Activated T-cell treated with anti-CD3 and anti-CD28 coated beads, Interleukin-2, amount 50 U/mL, for 72 hours (primary cell): ENCODE results near the gene SDR42E2. TPM values are rescaled to one million over a fixed set of nuclear protein-coding genes. Genes with fewer than 3 reads are reported as not detected.

Experiments used
- ATAC-seq, 2 donors: fragments of 150-1000 bp; cut with Tn5 transposase; replicated peaks in 1 of 2; 2 replicates each; pipeline ENCODE4 v1.10.0; 2021; ENCODE audit warnings: moderate library complexity in 2 of 2, mild to moderate bottlenecking in 1 of 2
- DNase-seq, 2 donors: peaks; one replicate each; pipeline ENCODE4 v3.0.0; 2021 to 2022; ENCODE audit warnings: mixed read lengths in 1 of 2
- H3K27ac Mint-ChIP-seq: one replicate; pipeline ENCODE4 v1.8.0; 2022; ENCODE audit warnings: mild to moderate bottlenecking, moderate library complexity, mixed read lengths
- H3K27me3 Mint-ChIP-seq: one replicate; pipeline ENCODE4 v1.8.0; 2022; ENCODE audit warnings: low read depth, mixed read lengths
- H3K36me3 Mint-ChIP-seq, 2 donors: one replicate each; pipeline ENCODE4 v1.8.0; 2022; ENCODE audit warnings: mixed read lengths in 2 of 2, mild to moderate bottlenecking in 1 of 2; ENCODE audit not compliant: insufficient read depth in 2 of 2
- H3K4me1 Mint-ChIP-seq: one replicate; pipeline ENCODE4 v1.8.0; 2022; ENCODE audit warnings: low read depth, mixed read lengths
- H3K4me3 Mint-ChIP-seq, 2 donors: one replicate each; pipeline ENCODE4 v1.8.0; 2022; ENCODE audit warnings: mild to moderate bottlenecking in 2 of 2, mixed read lengths in 2 of 2, moderate library complexity in 2 of 2
- H3K9me3 Mint-ChIP-seq, 2 donors: one replicate each; pipeline ENCODE4 v1.8.0; 2022; ENCODE audit warnings: mixed read lengths in 2 of 2
- total RNA-seq, 2 donors: library from RNA; stranded (reverse); gene quantifications; one replicate each; pipeline ENCODE4 v1.2.3, GENCODE V29; 2022

Gene SDR42E2
- total RNA-seq, 2 donors from 2014 or later, result 0.19 TPM; not detected in 1

DNA sequence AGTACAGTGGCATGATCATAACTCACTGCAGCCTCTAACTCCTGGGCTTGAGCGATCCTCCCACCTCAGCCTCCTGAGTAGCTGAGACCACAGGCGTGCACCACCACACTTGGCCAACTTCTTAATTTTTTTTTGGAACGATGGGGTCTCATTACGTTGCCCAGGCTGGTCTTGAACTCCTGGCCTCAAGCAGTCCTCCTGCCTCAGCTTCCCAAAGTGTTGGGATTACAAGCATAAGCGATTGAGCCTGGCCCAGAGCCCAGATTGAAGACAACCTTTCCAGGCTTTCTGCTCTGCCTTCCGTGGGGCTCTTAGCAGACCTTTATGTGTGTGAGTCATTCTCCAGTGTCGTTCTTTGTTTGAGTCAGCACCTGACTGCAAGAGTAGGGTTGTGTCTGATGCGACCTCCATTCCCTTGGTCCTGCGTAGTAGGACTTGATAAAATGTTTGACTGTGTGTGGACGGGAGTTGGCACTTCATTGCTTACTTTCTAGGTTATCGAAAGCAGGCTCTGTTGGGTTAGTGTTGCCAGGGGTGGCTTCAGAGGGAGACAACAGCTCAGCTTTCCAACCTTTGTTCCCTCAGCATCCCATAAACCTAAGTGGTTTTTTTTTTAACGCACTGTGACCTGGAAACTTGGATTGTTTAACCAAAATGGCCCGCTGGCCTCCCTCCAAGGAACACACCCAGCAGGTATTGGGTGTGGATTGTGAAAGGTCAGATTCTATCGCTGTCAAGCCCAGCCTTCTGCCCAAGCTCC is 70.2 kb downstream of the SDR42E2 start:
- Mint-ChIP-seq H3K4me3 (no peak overlapping the region), H3K27me3 (no peaks in the 10 kb centered on the region), H3K9me3 (no peaks in the 10 kb centered on the region), H3K27ac (no peak overlapping the region), H3K4me1 (peaks cover 17% of the 10 kb centered on the region), H3K36me3 (peaks cover 4 to 9% of the 10 kb centered on the region in 2 donors)
- DNase-seq (peak; percentile 46 to 55), ATAC-seq (peak; percentile 100)

DNA sequence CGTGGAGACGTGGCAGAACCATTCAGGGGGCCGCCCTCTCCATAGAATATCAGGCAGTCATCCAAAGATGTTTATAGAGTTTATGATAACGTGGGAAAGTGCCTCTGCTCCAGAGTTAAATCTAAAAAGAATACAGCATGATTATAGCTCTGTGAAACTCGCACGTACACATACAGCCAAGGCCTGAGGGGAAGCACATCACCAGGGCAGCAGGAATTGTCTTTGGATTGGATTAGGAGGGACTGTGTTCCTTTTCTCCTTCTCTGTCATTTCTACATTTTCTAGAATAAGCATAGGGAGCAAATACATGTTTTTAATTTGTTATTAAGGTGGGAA is 70.7 kb downstream of the SDR42E2 start:
- no peak overlapping the region for H3K27ac Mint-ChIP-seq
- no peak overlapping the region for H3K4me3 Mint-ChIP-seq
- ATAC-seq, result no peak
- H3K4me1 Mint-ChIP-seq, result peaks cover 20% of the 10 kb centered on the region
- DNase-seq, result no peak
- H3K36me3 Mint-ChIP-seq, result peaks cover 4 to 12% of the 10 kb centered on the region in 2 donors
- H3K27me3 Mint-ChIP-seq, result no peaks in the 10 kb centered on the region
- H3K9me3 Mint-ChIP-seq, result no peaks in the 10 kb centered on the region

DNA sequence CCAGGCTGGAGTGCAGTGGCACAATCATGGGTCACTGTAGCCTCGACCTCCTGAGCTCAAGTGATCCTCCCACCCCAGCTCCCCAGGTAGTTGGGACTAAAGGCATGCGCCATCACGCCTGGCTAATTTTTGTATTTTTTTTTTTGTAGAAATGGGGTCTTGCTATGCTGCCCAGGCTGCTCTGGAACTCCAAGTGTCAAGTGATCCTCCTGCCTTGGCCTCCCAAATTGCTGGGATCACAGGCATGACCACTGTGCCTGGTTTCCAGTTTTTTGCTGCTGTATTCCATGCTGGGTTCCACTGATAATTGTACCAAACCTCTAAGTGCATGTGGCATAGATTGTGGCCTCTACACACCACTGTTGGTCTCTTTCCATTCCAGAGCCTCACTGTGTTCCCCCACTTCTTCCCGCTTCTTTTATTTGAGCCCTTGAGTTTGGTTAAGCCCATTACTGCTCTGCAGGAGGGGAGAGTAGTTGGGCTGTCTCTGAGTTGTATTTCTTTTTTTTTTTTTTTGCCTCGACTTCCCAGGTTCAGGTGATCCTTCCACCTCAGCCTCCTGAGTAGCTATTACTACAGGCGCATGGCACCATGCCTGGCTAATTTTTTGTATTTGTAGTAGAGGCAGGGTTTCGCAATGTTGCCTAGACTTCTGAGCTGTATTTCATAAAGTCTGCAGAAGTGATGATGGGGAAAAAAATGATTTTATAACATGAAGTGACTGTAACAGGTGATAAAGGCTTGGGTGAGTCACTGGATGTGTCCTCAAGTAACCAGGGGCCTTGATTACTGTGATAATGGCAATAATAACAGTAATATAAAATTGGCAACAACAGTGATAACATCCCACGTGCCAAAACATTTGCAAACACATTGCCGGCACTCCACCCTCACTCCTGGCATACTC is 73.8 kb downstream of the SDR42E2 start:
- H3K4me3 Mint-ChIP-seq, result no peak overlapping the region
- no peak overlapping the region for H3K27ac Mint-ChIP-seq
- H3K36me3 Mint-ChIP-seq, result peaks cover 4 to 16% of the 10 kb centered on the region in 2 donors
- H3K27me3 Mint-ChIP-seq, result no peaks in the 10 kb centered on the region
- DNase-seq (no peak), ATAC-seq (no peak)
- H3K4me1 Mint-ChIP-seq, result peaks cover 51% of the 10 kb centered on the region
- H3K9me3 Mint-ChIP-seq, result no peaks in the 10 kb centered on the region

DNA sequence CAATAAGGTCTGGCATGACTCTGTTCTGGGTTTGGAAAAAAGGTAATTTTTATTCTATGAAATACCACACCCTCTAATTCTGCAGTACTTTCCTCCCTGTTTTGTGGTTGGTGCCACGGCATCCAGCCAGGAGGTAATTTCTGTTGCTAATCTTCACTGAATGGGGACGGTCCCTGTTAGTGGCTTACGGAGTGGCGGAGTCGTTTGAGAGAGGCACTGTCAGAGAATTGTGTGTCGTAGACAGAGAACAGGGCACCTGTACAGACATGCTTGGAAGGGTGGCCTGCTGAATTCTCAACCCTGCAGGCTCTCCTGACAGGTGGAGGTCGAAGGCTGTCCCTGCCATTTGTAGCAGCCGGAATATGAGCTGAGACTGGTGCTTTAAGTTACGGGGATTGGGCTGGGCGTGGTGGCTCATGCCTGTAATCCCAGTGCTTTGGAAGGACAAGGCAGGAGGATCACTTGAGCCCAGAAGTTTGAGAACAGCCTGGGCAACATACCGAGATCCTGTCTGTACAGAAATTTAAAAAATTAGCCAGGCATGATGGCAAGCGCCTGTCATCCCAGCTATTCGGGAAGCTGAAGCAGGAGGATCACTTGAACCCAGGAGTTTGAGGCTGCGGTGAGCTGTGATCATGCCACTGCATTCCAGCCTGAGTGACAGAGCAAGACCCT is 77.0 kb downstream of the SDR42E2 start:
- no peaks in the 10 kb centered on the region for H3K9me3 Mint-ChIP-seq
- no peak overlapping the region for H3K4me3 Mint-ChIP-seq
- no peaks in the 10 kb centered on the region for H3K27me3 Mint-ChIP-seq
- peaks cover 0 to 11% of the 10 kb centered on the region in 2 donors for H3K36me3 Mint-ChIP-seq
- ATAC-seq, result no peak
- H3K27ac Mint-ChIP-seq, result peak overlapping the region; percentile 43
- peaks cover 36% of the 10 kb centered on the region for H3K4me1 Mint-ChIP-seq
- DNase-seq, result no peak

DNA sequence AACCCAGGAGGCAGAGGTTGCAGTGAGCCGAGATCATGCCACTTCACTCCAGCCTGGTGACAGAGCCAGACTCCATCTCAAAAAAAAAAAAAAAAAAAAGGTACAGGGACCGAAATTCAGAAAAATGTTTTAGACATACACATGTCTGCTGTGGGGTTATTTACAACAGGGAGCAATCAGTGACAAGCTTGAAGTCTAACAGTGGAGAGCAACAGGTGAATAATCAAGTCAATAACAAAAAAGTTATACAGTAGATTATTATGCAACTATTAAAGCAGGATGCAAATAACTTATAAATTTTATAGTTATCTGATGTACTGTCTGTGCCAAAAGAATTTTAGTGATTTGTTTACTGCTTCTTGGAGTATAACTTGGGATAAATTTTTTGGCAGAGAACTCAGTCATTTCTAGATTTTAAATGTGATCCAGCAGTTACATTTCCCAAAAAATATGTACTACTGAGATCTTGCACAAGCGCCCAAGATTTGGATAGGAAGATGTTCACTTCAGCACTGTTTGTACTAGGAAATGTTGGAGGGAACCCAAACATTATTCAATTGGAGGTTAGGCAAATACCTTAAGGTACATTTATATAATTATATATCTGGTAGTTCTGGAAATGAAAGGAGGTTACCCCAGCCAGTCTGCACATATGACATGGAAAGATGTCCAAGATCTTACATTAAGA is 77.9 kb downstream of the SDR42E2 start:
- Mint-ChIP-seq H3K27me3 (no peaks in the 10 kb centered on the region), H3K9me3 (no peaks in the 10 kb centered on the region), H3K4me1 (peaks cover 36% of the 10 kb centered on the region), H3K27ac (peak overlapping the region; percentile 93), H3K4me3 (no peak overlapping the region), H3K36me3 (peaks cover 0 to 11% of the 10 kb centered on the region in 2 donors)
- DNase-seq (no peak), ATAC-seq (no peak)

Other genes with a start within 250 kb of the SDR42E2 start
- 100 to 1,000 TPM; 277 to 309 TPM for gene UQCRC2, start 209.1 kb upstream of the SDR42E2 start, total RNA-seq
- gene PDZD9, start 161.4 kb upstream of the SDR42E2 start, total RNA-seq, result not detected
- gene MOSMO, start 154.4 kb upstream of the SDR42E2 start, total RNA-seq, result 10 to 100 TPM; 16.3 to 16.4 TPM
- gene VWA3A, start 70.0 kb upstream of the SDR42E2 start, total RNA-seq, result under 1 TPM; 0.10 to 0.16 TPM
- gene EEF2K, start 43.8 kb downstream of the SDR42E2 start, total RNA-seq, result 10 to 100 TPM; 19.4 to 23.9 TPM
- 10 to 100 TPM; 57.5 to 59.5 TPM for gene POLR3E, start 134.9 kb downstream of the SDR42E2 start, total RNA-seq
- gene CDR2, start 212.1 kb downstream of the SDR42E2 start, total RNA-seq, result 10 to 100 TPM; 50.0 to 57.2 TPM